GM18519 (cell line): Measurements from ENCODE around the gene TGFBR3.

ENCODE experiments used
- ATAC-seq: cut with Tn5 transposase; IDR thresholded peaks from one replicate; pipeline ENCODE4 v1.9.1; 2021; ENCODE audit warnings: mild to moderate bottlenecking, moderate library complexity; ENCODE audit not compliant: unreplicated experiment, low FRiP score

TGFBR3 gene

GRCh38 chr1:91700332-91700731 is 185.6 kb downstream of the TGFBR3 start:
- no peak for ATAC-seq

- no peak for ATAC-seq
Measured at GRCh38 chr1:91699339-91699974, 186.5 kb downstream of the TGFBR3 start.

- ATAC-seq, result no peak
Measured at GRCh38 chr1:91697861-91698260, 188.1 kb downstream of the TGFBR3 start.

GRCh38 chr1:91697416-91697815 is 188.5 kb downstream of the TGFBR3 start:
- ATAC-seq, result peak; percentile 85

GRCh38 chr1:91696321-91696720 is 189.6 kb downstream of the TGFBR3 start:
- ATAC-seq, result no peak

GRCh38 chr1:91693557-91693956 is 192.4 kb downstream of the TGFBR3 start:
- ATAC-seq, result no peak

- ATAC-seq, result no peak
Measured at GRCh38 chr1:91691525-91691924, 194.4 kb downstream of the TGFBR3 start.

GRCh38 chr1:91689641-91690481 is 196.1 kb downstream of the TGFBR3 start:
- ATAC-seq, result no peak

GRCh38 chr1:91687452-91687851 is 198.5 kb downstream of the TGFBR3 start:
- ATAC-seq, result no peak

GRCh38 chr1:91685994-91686393 is 200.0 kb downstream of the TGFBR3 start:
- ATAC-seq, result no peak

GRCh38 chr1:91684481-91685196 is 201.3 kb downstream of the TGFBR3 start:
- ATAC-seq, result no peak

GRCh38 chr1:91683598-91683951 is 202.4 kb downstream of the TGFBR3 start:
- no peak for ATAC-seq

GRCh38 chr1:91682882-91683597 is 202.9 kb downstream of the TGFBR3 start:
- no peak for ATAC-seq

- ATAC-seq, result no peak
Measured at GRCh38 chr1:91680556-91681155, 205.3 kb downstream of the TGFBR3 start.

- ATAC-seq, result no peak
Measured at GRCh38 chr1:91679446-91679845, 206.5 kb downstream of the TGFBR3 start.

- no peak for ATAC-seq
Measured at GRCh38 chr1:91676030-91676429, 209.9 kb downstream of the TGFBR3 start.

- no peak for ATAC-seq
Measured at GRCh38 chr1:91674107-91674506, 211.8 kb downstream of the TGFBR3 start.

GRCh38 chr1:91673613-91674012 is 212.3 kb downstream of the TGFBR3 start:
- no peak for ATAC-seq

- ATAC-seq, result no peak
Measured at GRCh38 chr1:91672601-91673161, 213.3 kb downstream of the TGFBR3 start.

- ATAC-seq, result no peak
Measured at GRCh38 chr1:91670781-91671180, 215.2 kb downstream of the TGFBR3 start.
